Nucleus accumbens (tissue), 56 donors: ENCODE measurements around the gene RET.

Experiments
- DNase-seq, 56 donors: peaks; one replicate each; lab custom pipeline; 2025; lab: John Stamatoyannopoulos, UW

RET gene

DNA sequence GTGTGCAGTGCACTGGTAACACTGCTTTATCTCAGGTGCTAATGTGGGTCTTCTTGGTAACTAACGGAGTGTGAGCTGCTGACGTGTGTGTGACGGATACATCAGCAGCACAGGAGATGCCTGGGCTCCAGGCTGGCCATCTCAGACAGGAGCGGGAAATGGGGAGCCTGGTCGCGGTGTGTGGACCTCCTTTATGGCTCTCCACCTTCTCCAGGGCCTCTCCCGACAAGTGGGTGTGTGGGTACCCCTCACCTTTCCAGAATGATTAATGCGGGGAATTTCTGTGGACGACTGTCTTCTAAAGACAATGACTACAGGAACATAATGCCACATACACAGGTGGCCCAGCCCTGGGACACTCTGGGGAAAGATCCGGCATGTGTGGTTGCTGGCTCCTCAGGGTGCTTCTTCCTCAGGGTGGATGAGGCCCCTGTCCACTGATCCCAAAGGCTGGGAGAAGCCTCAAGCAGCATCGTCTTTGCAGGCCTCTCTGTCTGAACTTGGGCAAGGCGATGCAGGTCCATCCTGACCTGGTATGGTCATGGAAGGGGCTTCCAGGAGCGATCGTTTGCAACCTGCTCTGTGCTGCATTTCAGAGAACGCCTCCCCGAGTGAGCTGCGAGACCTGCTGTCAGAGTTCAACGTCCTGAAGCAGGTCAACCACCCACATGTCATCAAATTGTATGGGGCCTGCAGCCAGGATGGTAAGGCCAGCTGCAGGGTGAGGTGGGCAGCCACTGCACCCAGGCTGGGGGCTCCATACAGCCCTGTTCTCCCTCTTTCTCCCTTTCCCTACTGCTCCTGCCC, 41.1 kb downstream of the RET start:
- no peak for DNase-seq

DNA sequence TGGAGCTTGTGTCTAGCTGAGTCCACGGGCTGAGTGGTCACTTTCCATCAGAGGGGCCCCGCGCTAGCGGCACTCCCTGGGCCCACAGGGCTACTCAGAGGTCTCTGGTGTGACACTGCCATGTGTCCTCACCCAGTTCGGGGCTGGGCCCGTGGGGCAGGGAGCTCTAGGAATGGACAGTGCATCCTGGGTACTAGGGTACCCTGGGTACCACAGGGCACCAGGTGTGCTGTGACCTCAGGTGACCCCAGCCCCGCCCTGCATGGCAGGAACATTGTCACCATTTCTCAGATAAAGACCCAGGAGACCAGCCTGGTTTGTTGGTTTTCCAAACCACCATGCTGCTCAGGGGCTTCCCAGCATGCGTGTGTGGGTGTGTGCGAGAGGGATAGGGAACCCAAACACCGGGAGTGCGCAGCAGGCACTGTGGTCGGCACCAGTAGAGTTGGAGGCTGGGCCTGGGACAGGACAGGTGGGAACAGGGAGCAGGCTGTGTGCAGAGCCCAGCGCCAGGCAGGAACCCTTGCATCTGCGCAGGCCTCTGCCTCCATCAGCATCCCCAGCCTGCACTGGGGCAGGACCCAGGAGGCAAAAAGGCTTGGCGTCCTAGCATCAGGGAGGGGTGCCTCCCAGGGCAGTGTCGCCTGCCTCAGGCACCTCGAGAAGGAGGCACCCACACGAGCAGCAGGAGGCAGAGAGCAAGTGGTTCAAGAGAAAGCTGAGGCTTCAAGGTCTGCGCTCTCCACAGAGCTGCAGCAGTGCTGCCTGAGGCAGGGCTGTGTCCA, 42.0 kb downstream of the RET start:
- no peak for DNase-seq

DNA sequence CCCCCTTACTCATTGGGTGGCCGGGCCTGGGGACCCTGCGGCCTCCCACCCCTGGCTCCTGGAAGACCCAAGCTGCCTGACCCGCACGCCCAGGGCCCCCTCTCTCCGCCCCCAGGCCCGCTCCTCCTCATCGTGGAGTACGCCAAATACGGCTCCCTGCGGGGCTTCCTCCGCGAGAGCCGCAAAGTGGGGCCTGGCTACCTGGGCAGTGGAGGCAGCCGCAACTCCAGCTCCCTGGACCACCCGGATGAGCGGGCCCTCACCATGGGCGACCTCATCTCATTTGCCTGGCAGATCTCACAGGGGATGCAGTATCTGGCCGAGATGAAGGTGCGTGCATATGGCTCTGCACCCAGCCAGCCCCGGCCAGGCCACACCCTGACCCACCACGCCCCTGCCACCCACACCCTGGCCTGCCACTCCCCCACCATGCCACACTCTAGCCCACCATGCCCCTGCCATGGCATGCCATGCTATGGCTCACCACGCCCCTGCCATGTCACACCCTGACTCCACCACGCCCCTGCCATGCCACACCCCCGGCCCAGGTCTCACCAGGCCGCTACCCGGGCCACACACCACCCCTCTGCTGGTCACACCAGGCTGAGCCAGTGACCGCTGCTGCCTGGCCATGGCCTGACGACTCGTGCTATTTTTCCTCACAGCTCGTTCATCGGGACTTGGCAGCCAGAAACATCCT, 42.7 kb downstream of the RET start:
- DNase-seq, result no peak

GRCh38 chr10:43120116-43120928, 43.5 kb downstream of the RET start:
- no peak for DNase-seq

GRCh38 chr10:43120929-43121314, 44.1 kb downstream of the RET start:
- DNase-seq, result no peak

DNA sequence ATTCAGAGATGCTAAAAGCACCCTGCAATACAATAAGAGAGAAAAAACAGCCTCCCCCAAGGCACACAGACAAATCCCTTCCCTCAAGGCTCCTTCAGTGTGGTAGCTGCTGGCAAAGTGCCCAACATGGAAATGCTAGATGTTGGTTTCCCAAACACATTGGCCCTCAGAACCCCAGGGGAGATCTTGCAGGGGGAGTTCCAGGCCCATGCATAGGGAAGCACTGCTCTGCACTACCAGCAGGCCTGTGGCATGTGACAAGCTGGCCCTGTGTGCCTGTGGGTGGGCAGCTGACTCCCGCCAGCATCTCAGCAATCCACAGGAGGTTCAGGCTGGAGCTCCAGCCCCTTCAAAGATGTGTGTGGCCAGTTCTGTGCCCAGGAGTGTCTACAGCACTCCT, 44.6 kb downstream of the RET start:
- no peak for DNase-seq

DNA sequence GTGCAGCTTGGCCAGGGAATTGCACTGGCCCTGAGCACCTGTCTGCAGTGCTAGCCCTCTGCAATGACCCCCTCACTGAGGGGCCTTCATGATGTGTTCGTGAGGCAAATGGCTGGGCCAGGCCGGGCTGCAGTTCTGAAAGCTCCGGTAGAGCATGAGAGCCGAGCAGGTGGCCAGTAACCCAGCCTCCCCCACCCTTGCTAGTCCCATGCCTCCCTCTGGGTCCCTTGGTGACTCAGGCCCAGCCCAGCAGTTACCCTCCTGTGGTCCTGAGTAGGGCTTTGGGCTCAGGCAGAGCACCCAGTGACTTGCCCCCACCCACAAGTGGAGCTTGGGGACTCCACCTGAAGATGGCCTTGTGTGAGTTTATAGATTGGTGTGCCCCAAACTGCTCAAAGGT, 45.2 kb downstream of the RET start:
- no peak for DNase-seq

DNA sequence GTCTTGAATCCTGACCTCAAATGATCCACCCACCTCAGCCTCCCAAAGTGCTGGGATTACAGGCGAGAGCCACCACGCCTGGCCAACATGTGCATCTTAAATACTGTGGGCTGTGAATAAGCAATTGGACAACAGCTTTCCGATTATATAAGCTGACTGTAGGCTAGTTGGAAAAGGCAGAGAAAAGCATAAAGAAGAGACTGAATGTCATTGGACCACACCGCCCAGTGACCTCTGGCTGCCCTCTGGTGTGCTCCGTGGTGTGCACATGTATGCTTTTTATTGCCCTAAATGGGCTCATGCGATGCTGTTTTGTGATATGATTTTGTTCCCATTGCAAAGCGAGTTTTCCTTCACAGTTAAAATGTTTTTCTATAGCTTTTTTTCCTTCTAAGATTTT, 46.0 kb downstream of the RET start:
- no peak for DNase-seq

- no peak for DNase-seq
Observed at GRCh38 chr10:43123361-43124093, 46.7 kb downstream of the RET start.

- DNase-seq, result no peak
Observed at GRCh38 chr10:43124094-43124521, 47.2 kb downstream of the RET start.

- no peak for DNase-seq
Observed at GRCh38 chr10:43124574-43125273, 47.9 kb downstream of the RET start.

- no peak for DNase-seq
Observed at GRCh38 chr10:43125274-43125845, 48.5 kb downstream of the RET start.

DNA sequence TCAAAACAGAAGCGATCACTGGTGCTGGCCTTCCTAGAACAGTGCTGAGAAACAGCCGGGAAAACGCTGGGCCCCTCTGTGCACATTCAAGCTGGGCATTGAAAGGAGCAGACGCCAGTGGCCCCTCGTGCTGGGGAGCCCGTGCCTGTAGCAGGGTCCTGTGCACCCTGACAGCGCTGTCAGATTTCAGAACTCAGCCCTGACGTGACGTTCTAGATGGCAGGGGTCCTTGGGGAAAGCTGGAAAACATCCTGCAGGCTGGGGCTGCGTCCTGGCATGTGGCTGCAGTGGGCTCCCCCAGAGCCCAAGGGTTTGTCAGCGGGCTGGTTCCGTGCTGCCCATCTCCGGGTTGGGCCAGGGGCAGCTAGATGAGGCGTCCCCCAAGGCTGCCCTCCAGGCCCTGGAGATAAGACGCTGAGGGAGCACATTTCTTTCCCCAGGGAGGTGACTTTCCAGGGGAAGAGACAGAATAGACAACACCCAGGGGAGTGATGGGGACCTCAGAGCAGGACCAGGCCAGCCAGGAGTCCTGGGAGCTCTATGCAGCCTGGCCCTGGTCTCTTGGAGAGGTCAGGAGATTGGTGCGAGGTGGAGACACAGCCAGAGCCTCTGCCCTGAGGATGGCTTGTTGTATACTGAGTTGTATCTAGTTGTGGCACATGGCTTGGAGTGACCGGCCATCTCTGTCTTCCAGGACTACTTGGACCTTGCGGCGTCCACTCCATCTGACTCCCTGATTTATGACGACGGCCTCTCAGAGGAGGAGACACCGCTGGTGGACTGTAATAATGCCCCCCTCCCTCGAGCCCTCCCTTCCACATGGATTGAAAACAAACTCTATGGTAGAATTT, 49.2 kb downstream of the RET start:
- no peak for DNase-seq

- no peak for DNase-seq
Observed at GRCh38 chr10:43126759-43127424, 50.0 kb downstream of the RET start.

GRCh38 chr10:43127442-43127841, 50.6 kb downstream of the RET start:
- DNase-seq, result no peak

- DNase-seq, result no peak
Observed at GRCh38 chr10:43128331-43128730, 51.5 kb downstream of the RET start.

- DNase-seq, result no peak
Observed at GRCh38 chr10:43128958-43129706, 52.3 kb downstream of the RET start.
